Kasumi-1 (cell line): ENCODE data around the gene MAP4.

Experiments used
- DNase-seq, 2 experiments: peaks; one replicate each; lab custom pipeline; 2025; lab: John Stamatoyannopoulos, UW

The MAP4 gene

DNA sequence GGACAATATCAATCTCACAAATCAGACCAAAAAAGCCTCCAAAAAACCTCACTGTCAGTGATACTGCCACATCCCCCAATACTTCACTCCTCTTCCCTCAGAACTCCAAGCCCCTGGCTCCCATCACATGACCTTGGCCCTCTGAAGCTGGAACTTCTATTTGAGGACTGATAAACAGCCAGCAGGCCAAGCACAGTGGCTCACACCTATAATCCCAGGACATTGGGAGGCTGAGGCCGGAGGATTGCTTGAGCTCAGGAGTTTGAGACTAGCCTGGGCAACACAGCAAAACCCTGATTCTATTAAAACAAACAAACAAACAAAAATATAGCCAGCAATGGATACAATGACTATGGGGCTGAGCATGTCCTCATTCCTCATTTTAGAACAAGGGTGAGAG lies 55.2 kb downstream of the MAP4 start:
- DNase-seq: no peak

DNA sequence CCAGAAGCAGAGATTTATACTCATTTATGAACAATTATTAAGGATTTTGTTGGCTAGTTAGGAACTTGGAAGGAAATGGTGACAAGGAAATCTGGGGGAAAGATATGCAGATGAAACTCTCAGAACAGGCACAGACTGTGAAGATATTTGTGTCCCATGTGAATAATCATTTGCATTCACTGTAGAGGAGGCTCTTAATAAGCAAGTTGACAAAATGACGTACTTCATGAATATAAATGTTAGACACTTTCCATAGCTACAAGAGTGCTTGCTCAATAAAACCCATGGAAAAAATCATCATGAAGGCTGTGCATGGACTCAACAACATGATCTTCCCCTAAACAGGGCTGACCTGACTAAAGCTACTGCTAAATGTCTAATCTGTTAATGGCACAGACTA lies 59.7 kb downstream of the MAP4 start:
- no peak for DNase-seq

DNA sequence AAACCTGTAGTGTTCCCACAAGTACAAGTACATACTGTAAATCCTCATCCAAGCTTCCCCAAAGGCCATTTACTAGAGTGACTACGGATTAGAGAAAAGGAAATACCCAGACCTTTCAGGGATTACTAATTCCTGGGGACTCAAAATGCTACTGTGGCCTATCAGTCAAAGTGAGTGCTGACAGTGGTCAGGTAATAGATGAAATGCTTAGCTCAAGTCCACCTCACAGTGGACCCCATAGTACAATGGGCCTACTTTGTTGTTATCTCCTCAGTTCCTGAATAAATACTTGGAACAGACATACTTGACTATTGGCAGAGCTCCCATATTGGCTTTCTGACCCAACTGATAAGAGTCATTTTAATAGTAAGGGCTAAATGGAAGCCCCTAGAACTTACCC lies 61.6 kb downstream of the MAP4 start:
- DNase-seq: no peak

DNA sequence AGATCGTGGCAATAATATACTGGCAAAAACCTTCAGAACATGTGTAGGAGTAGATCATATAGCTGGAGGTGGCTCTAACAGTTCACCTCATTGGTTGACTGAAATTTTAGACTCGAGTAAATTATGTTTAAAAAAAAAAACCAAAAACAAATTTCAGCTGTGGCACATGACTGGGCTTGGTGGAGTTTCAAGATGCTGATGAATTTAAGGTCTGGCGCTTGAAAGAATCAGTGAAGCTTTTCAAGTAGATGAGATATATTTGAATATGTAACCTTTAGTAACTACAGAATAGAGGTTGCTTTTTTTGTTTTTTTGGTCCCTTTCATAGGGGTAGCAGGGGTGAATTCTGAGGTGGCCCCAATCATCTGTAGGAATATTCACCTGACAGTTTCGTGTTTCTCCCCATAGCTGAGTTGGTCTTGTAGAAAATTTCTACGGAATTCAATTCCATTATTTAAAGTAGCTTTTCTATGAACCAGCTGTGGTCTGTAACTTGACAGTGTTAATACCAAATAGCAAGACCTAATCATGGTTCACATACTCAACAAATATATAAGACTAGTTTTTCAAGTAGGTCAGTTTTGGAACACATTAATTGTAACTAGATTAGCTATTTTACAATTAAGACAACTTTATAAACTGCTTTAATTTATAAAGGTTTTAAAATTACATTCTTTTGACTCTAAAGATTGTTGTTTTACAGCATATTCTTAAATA lies 65.6 kb downstream of the MAP4 start:
- no peak for DNase-seq

DNA sequence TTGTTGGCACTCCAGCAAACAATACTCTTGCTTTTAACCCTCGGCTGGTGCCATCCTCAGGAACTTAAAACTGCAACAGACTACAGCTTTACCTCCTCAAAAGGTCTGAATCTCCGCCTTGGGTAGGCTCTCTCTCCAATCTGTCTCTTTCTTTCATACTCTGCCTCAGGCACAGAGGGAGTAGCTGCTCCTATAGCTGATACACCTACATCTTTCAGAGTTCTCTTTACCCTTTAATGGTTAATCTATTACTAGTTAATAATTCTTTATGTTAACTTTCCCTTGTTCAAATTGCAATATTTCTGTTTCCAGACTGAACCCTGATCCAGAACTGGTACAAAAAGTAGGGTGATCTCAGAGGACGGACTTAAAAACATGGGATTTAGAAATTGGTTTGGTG lies 66.2 kb downstream of the MAP4 start:
- DNase-seq: no peak

DNA sequence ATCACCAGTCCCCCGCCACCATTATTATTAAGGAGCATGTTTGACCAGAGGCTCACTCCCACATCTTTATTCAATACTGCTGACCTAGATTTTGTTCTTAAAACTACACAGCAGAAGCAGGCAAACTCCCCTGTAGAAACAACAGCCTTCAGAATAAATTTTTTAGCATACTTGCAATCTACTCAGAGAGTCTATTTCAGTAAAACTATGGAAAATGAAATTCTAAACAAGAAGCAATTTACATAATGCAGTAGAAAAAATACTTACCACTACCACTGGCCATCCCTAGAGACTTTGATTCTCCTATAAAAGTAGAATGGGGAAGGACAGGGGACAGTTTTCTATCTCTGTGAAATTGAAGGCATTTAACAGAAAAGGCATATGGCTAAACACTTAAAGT lies 76.0 kb downstream of the MAP4 start:
- no peak for DNase-seq

DNA sequence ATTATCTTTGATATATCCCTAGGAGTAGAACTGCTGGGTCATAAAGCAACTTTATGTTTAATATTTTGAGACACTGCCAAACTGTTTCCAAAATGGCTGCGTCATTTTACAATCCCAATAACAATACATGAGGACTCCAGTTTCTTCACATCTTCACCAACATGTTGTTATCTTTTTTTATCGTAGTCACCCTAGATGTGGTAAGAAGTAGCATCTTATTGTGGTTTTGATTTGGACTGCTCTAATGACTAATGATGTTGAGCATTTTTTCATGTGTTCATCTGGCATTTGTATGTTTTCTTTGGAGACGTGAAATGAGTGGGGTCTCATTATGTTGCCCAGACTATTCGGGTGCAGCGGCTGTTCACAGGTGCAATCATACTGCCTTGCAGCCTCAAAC lies 83.8 kb downstream of the MAP4 start:
- no peak for DNase-seq

DNA sequence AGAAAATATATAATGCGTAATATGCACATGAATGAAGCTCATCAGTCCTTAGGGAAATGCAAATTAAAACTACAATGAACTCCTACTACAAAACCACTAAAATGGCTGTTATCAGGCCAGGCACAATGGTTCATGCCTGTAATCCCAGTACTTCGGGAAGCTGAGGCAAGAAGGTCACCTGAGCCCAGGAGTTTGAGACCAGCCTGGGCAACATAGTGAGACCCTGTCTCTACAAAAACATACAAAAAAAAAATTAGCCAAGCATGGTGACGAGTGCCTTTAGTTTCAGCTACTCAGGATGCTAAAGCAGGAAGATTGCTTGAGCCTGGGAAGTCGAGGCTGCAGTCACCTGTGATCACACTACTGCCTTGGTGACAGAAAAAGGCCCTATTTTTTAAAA lies 85.2 kb downstream of the MAP4 start:
- DNase-seq: no peak

DNA sequence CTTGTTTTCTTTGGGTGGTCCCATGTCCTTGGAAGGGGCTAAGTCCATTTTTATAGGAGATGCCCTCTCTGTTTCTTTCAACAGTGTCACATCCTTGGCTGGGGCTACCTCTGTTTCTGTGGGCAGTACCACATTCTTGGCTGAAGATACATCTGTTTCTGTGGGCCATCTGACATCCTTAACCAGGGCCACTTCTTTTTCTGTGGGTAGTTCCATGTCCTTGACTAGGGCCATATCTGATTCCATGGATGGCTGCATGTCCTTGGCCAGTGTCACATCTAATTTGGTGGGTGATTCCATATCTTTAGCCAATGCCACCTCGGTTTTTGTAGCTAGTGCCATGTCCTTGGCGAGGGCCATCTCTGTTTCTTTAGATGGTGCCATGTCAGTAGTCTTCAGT lies 99.5 kb downstream of the MAP4 start:
- no peak for DNase-seq

DNA sequence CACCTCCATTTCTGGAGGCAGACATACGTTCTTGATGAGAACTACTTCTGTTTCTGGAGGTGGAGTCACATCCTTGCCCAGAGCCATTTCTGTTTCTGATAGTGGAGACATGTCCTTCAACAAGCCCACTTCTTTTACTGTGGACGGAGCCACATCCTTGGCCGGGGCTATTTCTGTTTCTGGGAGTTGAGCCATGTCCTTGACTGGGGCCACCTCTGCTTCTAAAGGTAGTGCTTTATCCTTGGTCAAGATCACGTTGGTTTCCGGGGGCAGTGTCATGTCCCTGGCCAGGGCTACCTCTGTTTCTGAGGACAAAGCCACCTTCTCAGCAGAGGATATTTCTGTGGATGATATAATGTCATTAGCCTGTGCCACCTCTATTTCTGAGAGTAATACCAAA lies 100.0 kb downstream of the MAP4 start:
- DNase-seq: no peak

DNA sequence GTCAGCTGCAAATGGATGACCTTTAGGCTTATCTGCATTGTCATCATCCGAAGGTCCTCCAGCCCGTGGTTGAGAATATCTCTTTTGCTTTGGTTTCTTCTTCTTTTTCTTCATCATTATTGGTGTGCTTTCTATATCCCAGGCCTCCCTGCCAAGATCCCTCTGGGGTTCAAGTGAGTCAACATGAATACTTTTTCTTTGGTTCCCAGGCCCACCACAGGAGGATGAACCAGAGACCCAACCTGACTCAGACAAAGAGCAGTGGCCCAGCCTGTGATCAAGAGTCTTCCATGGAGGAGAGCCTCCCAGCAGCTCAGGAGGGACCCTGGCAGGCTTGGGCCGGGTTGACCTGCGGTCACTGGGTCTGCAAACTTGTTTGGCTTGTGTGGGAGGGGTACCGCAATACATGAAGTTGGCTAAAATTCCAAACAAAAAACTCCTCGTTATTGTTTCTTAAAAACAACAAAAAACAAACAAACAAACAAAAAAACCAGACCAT lies 104.2 kb downstream of the MAP4 start:
- DNase-seq: no peak

DNA sequence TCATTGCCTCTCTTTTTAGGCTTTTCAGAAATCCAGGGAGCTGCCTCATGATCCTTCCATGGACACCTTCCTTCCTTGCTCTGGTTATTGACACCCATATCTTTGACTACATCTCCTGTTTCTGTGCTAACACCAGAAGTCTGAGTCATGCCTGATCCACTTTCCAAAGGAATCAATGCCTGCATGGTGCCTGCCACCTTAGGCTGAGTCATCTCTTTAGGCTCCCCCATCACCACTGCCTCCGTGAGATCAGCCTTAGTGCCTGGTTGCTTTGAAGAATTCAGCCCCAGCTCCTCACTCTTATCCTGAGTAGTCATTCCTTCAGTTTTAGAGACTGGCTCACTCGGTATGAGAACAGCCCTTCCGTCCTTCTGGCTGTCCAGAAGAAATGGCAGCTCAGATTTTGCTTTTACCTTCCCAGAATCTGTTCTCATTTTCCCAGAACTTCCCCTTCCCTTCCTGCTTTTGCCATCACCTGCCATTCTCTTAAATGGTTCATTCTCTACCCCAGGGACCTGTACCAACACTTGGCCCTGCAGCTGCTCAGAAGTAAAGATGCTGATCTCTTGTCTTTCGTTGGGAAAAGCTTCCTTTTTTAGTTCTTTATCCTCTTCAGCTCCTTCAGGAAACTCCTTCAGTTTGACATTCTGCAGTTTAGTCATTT lies 105.3 kb downstream of the MAP4 start:
- no peak for DNase-seq

DNA sequence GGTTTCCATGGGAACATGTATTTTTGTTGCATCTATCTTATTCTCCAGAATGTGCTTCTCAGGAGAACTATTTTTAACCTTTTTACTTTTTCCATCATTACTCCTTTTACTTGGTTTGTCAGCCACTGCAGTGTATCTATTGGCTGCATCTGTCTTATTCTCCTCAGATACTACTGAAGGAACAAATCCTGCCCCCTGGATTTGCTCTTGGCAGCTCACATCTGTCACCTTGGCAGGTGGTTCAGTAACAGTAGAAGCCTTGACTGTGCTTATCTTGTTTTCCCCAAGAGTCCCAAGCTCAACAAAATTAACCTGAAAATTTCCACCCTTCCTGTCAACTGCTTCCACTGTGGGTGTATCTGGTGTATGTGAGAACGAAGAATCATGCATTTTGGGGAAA lies 106.0 kb downstream of the MAP4 start:
- no peak for DNase-seq

DNA sequence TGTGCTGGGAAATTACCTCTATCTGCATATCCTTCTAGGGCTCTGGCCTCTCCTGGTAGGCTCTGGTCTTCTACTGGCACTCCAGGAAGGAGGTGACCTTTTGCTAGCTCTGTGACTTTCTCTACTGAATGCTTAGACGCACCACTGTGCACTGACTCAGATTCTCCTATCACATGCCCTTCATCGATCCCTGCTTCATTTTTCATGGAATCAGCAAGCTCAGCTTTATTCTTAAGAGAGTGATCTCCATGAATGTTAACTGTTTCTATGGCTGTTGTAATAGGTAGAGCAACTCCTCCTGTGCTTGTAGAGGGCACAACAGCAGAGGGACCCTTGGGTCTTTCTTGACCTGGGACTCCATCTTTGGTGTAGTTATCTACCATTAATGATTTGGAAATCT lies 106.6 kb downstream of the MAP4 start:
- DNase-seq: no peak

DNA sequence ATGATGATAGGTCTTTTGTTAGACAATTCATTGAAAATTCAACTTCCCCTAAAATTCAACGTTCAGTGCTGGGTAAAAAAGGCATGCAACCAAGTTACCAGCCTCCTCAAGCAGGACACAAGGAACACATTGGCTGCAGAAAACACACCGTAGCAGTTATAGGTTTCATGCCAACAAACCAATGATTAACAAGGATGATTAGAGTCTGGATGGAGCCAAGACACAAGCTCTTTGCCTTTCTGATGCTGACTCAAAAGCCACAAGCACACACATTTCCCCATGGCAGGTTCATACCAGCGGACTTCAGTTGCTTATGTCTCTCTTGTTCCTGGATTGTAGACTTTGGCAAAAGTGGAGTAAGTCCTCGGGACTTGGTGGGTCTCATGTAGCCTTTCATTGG lies 107.5 kb downstream of the MAP4 start:
- no peak for DNase-seq

DNA sequence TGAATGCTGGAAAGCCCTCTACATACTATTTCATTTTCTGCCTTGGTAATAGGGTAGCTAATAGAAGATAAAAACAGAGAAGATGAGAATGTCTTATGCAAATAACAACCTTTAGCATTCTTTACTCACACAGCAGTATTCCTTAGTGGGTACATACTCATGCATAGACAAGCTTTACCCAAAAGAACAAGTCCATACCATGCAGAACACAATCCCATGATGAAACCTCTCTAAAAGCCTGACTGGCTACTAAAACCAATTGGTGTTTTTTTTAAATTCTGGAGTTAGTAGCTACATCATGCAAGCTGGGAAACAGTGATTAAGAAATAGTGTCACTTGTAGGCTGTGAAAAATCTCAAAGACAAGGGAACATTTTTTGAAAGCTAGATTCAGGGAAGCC lies 108.4 kb downstream of the MAP4 start:
- no peak for DNase-seq

DNA sequence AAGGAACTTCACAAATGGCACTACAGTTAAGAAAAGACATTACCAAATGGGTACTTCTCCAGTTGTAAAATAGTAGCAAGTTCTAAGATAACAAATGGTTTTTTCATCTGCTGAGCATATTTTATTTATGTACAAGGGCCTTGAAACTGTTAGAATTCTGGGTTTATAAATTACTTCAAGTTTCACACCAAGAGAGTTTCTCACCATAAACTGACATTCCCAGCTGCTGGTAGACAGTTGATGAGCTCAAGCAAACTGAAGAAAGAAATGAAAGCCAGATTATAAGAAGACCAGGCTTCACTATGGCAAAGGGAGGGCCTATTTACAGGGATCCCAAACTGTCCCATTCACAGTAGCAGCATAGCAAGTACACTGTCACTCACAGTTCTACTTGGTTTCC lies 113.5 kb downstream of the MAP4 start:
- no peak for DNase-seq

DNA sequence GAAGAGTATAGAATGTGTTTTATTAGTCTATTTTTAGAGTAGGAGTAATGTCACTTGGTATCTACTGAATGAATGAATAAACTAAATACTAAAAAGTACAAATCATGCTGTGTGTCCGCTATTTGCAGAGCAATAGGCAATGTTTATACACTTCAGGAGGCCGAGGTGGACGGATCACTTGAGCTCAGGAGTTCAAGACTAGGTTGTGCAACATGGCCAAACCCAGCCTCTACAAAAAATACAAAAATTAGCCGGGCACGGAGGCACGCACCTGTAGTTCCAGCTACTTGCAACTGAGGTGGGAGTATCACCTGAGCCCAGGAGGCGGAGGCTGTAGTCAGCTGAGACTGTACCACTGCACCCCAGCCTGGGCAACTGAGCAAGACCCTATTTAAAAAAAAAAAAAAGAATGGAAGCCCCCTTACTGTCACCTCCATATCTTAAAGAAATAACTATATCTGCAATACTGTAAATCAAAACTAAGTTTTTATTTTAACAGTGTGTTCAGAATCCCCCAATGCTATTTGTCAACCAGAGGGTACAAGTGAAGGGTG lies 114.9 kb downstream of the MAP4 start:
- DNase-seq: no peak

DNA sequence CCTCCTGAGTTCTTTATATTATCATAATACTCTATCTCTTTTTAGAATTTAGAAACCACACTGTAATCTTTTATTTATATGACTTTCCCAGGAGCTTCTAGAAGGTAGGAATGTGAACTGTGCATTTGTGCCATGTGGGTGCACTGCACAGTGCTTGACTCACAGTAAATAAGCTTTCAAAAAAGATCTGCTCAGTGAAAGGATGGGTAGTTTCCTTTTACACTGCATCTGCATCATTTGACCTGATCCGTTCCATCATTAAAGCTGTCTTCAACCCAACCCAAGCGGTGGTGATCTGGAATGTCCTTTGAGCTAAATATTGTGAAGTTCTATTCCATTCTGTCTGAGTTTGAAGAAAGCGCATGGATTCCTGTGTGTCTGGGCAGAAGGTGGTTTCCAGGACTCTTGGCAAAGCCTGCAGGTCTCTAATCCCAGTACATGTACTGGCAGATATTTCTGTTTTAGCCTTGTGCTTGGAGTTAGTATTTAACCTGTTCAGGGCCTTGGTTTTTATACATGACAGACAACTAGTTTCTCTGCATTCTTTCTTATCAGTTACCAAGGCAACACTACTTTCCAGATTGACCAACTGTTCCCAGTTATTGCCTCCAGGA lies 116.6 kb downstream of the MAP4 start:
- no peak for DNase-seq

DNA sequence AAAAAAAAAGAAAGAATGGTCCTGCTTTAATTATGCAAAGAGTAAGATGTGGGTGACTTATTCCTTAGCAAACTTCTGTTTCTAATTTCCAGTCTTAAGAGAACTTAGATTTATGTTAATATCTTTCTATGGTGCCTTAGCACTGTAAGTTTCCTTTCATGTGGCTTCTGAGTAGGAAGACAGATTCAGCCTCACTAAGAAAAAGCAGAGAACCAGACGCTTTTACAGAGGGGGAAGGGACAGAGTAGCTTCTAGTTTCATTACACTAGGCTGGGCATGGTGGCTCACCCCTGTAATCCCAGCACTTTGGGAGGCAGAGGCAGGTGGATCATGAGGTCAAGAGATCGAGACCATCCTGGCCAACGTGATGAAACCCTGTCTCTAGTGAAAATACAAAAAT lies 118.3 kb downstream of the MAP4 start:
- no peak for DNase-seq

DNA sequence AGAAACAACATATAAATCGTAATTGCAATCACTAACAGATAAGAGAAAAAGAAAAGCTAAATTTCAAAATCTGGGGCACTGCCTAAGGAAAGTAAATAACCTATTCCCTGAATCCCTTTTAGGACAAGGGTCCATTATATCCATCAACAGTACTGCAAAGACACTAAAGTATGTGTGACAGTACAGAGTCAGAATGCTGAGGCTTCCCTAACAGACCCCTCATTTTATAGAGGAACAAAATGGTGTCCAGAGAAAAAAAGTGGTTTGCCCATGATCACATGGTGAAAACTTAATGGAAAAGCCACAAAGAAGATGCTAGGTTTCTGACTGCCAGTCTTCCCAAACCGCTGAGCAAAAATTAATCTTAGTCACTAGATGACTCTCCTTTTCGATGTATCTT lies 119.5 kb downstream of the MAP4 start:
- no peak for DNase-seq

DNA sequence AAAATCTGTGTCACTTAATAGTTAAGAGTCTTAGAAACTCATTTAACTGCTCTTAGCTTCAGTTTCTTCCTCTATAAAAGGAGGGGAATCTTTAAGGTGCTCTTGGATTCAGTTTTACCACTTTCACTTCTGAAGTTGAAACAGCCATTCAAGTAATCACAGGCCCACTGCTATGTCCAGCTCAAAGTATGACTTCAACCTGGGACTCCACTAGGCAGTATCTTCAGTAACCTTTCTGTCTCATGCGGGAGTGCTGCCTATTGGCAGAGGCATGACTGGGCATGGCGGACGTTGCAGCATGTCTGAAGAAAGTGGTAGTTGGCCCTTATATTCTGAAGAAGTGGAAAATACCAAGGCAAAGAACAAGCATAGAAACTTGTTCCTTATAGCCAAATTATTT lies 121.0 kb downstream of the MAP4 start:
- DNase-seq: no peak
